ENCODE results near the gene PIK3R1. TPM values are rescaled to one million over a fixed set of nuclear protein-coding genes. Genes with fewer than 3 reads are reported as not detected.

PIK3R1 gene
- 12.6 TPM for polyA plus RNA-seq (2013, experiment 1 of 2)
- 13.0 TPM for polyA plus RNA-seq (2013, experiment 2 of 2)

DNA sequence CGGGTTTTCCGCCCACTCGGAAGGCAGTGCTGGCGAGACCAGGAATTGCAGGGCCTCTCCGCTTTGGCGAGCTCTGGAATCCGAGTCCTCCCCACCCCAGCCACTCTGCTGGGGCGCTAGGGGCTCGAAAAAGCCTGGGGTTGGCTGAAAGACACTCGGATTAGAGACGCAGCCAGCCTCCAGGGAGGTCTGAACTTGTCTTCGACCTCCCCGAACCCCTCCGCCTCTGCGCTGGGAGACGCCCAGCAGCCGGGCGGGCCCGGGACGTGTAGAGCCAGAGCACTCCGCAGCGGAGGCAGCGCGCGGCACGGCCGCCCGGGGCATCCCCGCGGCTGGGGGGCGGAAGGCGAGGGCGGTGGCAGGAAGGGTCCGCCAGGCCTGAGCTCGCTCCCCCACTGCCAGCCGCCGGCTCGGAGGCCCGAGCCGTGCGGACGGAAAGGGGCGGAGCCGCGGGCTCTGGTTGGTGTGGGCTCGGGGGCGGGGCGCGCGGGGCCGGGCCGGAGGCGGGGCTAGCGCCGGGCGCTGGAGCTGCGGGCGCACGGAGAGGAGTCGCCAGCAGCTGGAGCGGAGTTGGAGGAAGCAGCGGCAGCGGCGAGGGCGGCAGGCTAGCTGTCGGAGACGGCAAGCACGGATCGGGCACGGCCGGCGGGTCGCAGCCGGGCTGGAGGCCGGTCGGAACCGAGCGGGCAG is at the start of gene PIK3R1:
Gene PIK3R1 (plus strand): TSS at position 549 of the 690 bp plus-strand sequence. CDS start 10,920 bp downstream, outside the sequence.
- H3K4me1 ChIP-seq (ENCODE audit: control insufficient read depth, insufficient read depth, low read length, poor library complexity, severe bottlenecking), result peaks cover 5% of the 10 kb centered on the region
- H3K36me3 ChIP-seq (ENCODE audit: control insufficient read depth, insufficient read depth, low read length), result peaks cover 2% of the 10 kb centered on the region
- H3K27ac ChIP-seq (ENCODE audit: low read depth, low read length, severe bottlenecking), result peak within 1 kb of the TSS; percentile 94
- H3K4me3 ChIP-seq (ENCODE audit: extremely low read depth, insufficient read depth, low read length, poor library complexity, severe bottlenecking), result peak within 1 kb of the TSS; percentile 84
- peaks cover 16% of the 10 kb centered on the region for H3K9me3 ChIP-seq (ENCODE audit: control insufficient read depth, low read length)
- 0 to 1% methylated on average over 57 to 65 of the region's 78 CpGs for WGBS, 2 experiments (ENCODE audit: insufficient coverage in 2 of 2)

DNA sequence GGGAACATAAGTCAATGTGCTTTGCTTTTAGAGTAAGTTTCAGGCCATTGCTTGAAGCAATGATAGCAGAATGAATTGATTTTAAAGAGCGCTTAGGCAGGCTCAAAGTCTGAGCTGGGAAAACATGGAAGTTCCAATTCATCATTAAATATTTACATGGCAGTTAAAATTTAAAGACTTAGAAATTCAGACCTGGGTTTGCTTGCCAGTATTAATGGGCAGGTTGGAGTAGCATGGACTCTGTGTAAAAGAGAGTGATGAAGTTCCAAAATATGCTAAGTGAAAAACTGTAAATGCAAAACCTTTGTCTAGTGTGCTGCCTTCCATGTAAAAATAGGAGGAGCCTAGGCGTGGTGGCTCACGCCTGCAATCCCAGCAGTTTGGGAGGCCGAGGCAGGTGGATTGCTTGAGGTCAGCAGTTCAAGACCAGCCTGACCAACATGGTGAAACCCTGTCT is 48.3 kb upstream of the PIK3R1 start:
- 88 to 91% methylated on average over 3 of the region's 4 CpGs for WGBS, 2 experiments (ENCODE audit: insufficient coverage in 2 of 2)
- Histone ChIP-seq H3K36me3 (ENCODE audit: control insufficient read depth, insufficient read depth, low read length) (no peaks in the 10 kb centered on the region), H3K9me3 (ENCODE audit: control insufficient read depth, low read length) (no peaks in the 10 kb centered on the region), H3K4me3 (ENCODE audit: extremely low read depth, insufficient read depth, low read length, poor library complexity, severe bottlenecking) (no peak overlapping the region), H3K27ac (ENCODE audit: low read depth, low read length, severe bottlenecking) (no peak overlapping the region), H3K4me1 (ENCODE audit: control insufficient read depth, insufficient read depth, low read length, poor library complexity, severe bottlenecking) (no peaks in the 10 kb centered on the region)

DNA sequence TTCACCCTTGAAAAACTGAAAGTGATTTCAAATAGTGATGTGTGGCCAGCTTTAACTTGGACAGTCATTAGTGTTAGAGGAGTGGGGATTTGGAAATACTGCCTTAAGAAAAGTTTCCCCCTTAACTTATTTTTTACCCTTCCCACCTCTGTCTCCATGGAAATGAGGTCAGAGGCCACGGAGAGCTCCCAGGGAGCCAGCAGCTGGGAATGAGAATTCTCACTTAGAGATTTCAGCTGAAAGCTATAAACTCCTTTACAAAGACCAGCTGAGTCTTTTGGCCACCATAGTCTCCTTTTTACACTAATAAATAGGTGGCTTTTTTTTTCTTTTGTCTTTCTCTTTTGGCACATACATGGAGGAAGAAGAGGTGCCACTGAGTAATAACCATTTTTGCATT is 45.7 kb upstream of the PIK3R1 start:
- Histone ChIP-seq H3K9me3 (ENCODE audit: control insufficient read depth, low read length) (no peaks in the 10 kb centered on the region), H3K4me3 (ENCODE audit: extremely low read depth, insufficient read depth, low read length, poor library complexity, severe bottlenecking) (no peak overlapping the region), H3K27ac (ENCODE audit: low read depth, low read length, severe bottlenecking) (no peak overlapping the region), H3K4me1 (ENCODE audit: control insufficient read depth, insufficient read depth, low read length, poor library complexity, severe bottlenecking) (no peaks in the 10 kb centered on the region), H3K36me3 (ENCODE audit: control insufficient read depth, insufficient read depth, low read length) (no peaks in the 10 kb centered on the region)
- 20% methylated on average over 1 of the region's 1 CpG; no CpG with 5 or more reads in 1 of the 2 experiments for WGBS, 2 experiments (ENCODE audit: insufficient coverage in 2 of 2)

DNA sequence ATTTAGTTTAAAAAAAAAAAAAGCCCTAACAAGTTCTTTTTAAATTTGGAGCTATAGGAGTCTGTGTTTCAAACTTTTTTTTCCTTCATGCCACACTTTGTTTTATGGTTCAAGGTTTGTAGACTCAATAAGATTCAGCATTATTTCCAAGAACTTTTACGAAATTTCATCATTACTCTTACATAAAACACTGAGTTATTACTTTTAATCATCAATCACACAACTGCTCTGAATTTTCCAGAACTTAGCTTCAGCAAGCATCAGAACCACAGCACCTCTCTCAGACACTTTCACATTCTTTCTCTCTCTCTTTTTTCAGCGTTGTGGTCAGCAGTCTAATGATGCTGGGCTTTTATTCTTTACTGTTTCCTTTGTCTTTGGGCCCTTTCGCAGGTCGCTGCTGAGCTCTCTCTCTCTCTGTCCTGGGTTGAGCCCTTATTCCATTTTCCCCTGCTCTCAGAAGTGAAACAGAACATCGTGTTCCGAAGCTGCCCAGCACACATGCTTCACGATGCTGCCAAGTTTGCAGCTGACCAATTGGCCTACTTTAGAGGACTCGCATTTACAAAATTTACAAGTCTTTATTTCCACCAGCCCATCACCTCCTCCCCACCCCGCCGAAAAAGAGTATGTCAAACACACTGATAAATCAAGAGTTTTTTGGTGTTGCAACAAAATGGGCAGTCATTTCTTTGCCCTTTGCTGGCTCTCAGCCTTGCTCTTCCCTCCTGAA is 44.6 kb upstream of the PIK3R1 start:
- H3K4me3 ChIP-seq (ENCODE audit: extremely low read depth, insufficient read depth, low read length, poor library complexity, severe bottlenecking), result no peak overlapping the region
- H3K27ac ChIP-seq (ENCODE audit: low read depth, low read length, severe bottlenecking), result no peak overlapping the region
- no peaks in the 10 kb centered on the region for H3K9me3 ChIP-seq (ENCODE audit: control insufficient read depth, low read length)
- H3K36me3 ChIP-seq (ENCODE audit: control insufficient read depth, insufficient read depth, low read length), result no peaks in the 10 kb centered on the region
- WGBS, 2 experiments (ENCODE audit: insufficient coverage in 2 of 2), result 34 to 49% methylated on average over 7 to 8 of the region's 10 CpGs
- H3K4me1 ChIP-seq (ENCODE audit: control insufficient read depth, insufficient read depth, low read length, poor library complexity, severe bottlenecking), result no peaks in the 10 kb centered on the region

DNA sequence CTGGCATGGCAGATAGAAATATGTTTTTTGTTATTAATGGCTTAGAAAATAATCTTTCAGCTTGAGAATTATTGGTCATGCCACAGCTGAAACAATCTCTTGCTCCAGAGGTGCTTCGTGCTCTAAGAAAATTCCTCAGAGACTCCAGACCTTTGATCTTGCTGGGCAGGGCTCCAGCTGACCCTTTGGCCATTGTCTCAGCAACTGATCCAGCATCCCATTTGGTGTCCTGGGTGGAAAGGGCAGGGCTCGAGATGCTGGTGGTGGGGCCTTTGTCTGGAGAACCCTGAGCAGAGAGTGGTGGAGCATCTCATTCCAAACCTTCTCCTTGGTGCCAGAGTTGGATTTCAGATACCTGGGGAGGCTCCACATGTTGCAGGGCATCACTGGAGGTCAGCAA is 43.2 kb upstream of the PIK3R1 start:
- 69 to 76% methylated on average over 2 of the region's 2 CpGs for WGBS, 2 experiments (ENCODE audit: insufficient coverage in 2 of 2)
- Histone ChIP-seq H3K4me3 (ENCODE audit: extremely low read depth, insufficient read depth, low read length, poor library complexity, severe bottlenecking) (no peak overlapping the region), H3K36me3 (ENCODE audit: control insufficient read depth, insufficient read depth, low read length) (no peaks in the 10 kb centered on the region), H3K27ac (ENCODE audit: low read depth, low read length, severe bottlenecking) (no peak overlapping the region), H3K4me1 (ENCODE audit: control insufficient read depth, insufficient read depth, low read length, poor library complexity, severe bottlenecking) (no peaks in the 10 kb centered on the region), H3K9me3 (ENCODE audit: control insufficient read depth, low read length) (no peaks in the 10 kb centered on the region)

DNA sequence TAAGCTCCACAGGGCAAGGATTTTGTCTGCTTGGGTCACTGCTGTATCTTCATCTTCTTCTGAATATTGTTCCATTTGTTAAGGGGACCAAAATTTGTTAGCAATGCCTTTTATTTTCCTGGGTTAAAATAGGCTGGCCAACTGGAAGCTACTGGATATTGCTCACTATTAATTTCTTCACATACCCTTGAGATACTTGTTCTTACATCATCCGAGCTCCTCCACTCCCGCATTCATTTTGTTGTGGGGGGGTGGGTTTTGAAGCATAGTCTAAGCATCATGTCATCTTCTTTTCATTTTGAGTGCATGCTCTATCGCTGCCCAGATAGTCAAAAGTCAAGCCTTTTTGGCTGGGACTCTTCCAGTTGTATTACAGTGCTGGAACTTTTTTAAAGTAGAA is 42.5 kb upstream of the PIK3R1 start:
- Histone ChIP-seq H3K36me3 (ENCODE audit: control insufficient read depth, insufficient read depth, low read length) (no peaks in the 10 kb centered on the region), H3K27ac (ENCODE audit: low read depth, low read length, severe bottlenecking) (no peak overlapping the region), H3K4me3 (ENCODE audit: extremely low read depth, insufficient read depth, low read length, poor library complexity, severe bottlenecking) (no peak overlapping the region), H3K9me3 (ENCODE audit: control insufficient read depth, low read length) (no peaks in the 10 kb centered on the region), H3K4me1 (ENCODE audit: control insufficient read depth, insufficient read depth, low read length, poor library complexity, severe bottlenecking) (no peaks in the 10 kb centered on the region)
- 100% methylated on average over 1 of the region's 3 CpGs; no CpG with 5 or more reads in 1 of the 2 experiments for WGBS, 2 experiments (ENCODE audit: insufficient coverage in 2 of 2)

DNA sequence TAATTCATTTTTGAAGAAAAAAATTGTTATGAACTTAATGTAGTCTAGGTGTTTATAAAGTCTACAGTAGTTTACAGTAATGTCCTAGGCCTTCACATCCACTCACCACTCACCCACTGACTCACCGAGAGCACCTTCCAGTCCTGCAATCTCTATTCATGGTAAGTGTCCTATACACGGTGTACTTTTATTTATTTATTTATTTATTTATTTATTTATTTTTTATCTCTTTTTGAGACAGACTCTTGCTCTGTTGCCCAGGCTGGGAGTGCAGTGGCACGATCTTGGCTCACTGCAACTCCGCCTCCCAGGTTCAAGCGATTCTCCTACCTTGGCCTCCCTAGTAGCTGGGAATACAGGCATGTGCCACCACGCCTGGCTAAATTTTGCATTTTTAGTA is 39.3 kb upstream of the PIK3R1 start:
- peaks cover 3% of the 10 kb centered on the region for H3K4me1 ChIP-seq (ENCODE audit: control insufficient read depth, insufficient read depth, low read length, poor library complexity, severe bottlenecking)
- 83 to 98% methylated on average over 4 of the region's 6 CpGs for WGBS, 2 experiments (ENCODE audit: insufficient coverage in 2 of 2)
- H3K27ac ChIP-seq (ENCODE audit: low read depth, low read length, severe bottlenecking), result no peak overlapping the region
- H3K9me3 ChIP-seq (ENCODE audit: control insufficient read depth, low read length), result no peaks in the 10 kb centered on the region
- H3K4me3 ChIP-seq (ENCODE audit: extremely low read depth, insufficient read depth, low read length, poor library complexity, severe bottlenecking), result no peak overlapping the region
- H3K36me3 ChIP-seq (ENCODE audit: control insufficient read depth, insufficient read depth, low read length), result no peaks in the 10 kb centered on the region

DNA sequence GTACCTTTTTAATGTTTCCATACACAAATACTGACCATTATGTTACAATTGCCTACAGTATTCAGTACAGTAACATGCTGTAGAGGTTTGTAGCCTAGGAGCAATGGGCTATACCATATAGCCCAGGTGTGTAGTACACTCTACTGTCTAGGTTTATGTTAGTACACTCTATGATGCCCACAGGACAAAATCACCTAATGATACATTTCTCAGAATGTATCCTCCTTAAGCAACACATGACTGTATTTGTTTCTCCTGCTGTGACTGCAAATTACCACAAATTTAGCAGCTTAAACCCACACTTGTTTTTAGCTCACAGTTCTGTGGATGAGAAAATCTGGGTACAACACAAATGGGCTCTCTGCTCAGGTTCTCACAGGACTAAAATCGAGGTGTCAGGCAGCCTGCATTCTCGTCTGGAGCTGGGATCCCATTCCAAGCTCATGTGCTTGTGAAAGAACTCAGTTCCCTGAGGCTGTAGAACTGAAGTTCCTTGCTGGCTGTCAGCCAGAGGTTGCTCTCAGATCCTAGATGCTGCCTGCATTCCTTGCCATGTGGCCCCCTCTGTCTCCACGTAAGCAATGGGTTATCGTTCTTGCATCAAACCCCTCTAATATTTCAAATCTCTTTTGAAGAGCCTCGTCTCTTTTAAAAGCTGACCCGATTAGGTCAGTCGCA is 38.6 kb upstream of the PIK3R1 start:
- no peaks in the 10 kb centered on the region for H3K36me3 ChIP-seq (ENCODE audit: control insufficient read depth, insufficient read depth, low read length)
- no peaks in the 10 kb centered on the region for H3K9me3 ChIP-seq (ENCODE audit: control insufficient read depth, low read length)
- 90 to 94% methylated on average over 5 to 6 of the region's 7 CpGs for WGBS, 2 experiments (ENCODE audit: insufficient coverage in 2 of 2)
- no peak overlapping the region for H3K27ac ChIP-seq (ENCODE audit: low read depth, low read length, severe bottlenecking)
- H3K4me3 ChIP-seq (ENCODE audit: extremely low read depth, insufficient read depth, low read length, poor library complexity, severe bottlenecking), result no peak overlapping the region
- H3K4me1 ChIP-seq (ENCODE audit: control insufficient read depth, insufficient read depth, low read length, poor library complexity, severe bottlenecking), result peaks cover 3% of the 10 kb centered on the region

DNA sequence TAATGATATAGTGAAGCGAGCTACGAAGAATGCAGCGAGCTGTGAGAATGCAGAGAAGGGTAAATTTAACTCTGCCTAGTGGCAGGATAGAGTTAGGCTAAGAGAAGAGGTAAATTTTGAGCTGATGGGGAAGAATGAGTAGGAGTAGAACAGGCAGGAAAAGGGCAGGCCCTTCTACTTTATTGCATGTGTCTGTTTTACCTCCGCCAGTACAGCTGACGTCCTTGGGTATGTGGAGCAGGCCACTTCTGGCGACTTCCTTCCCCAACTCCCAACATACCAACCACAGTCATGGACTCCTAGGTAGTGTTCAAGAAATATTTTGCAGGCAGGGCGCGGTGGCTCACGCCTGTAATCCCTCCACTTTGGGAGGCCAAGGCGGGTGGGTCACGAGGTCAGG is 37.9 kb upstream of the PIK3R1 start:
- H3K36me3 ChIP-seq (ENCODE audit: control insufficient read depth, insufficient read depth, low read length), result no peaks in the 10 kb centered on the region
- 97 to 99% methylated on average over 3 to 7 of the region's 11 CpGs for WGBS, 2 experiments (ENCODE audit: insufficient coverage in 2 of 2)
- H3K4me3 ChIP-seq (ENCODE audit: extremely low read depth, insufficient read depth, low read length, poor library complexity, severe bottlenecking), result no peak overlapping the region
- H3K9me3 ChIP-seq (ENCODE audit: control insufficient read depth, low read length), result no peaks in the 10 kb centered on the region
- no peak overlapping the region for H3K27ac ChIP-seq (ENCODE audit: low read depth, low read length, severe bottlenecking)
- peaks cover 3% of the 10 kb centered on the region for H3K4me1 ChIP-seq (ENCODE audit: control insufficient read depth, insufficient read depth, low read length, poor library complexity, severe bottlenecking)

DNA sequence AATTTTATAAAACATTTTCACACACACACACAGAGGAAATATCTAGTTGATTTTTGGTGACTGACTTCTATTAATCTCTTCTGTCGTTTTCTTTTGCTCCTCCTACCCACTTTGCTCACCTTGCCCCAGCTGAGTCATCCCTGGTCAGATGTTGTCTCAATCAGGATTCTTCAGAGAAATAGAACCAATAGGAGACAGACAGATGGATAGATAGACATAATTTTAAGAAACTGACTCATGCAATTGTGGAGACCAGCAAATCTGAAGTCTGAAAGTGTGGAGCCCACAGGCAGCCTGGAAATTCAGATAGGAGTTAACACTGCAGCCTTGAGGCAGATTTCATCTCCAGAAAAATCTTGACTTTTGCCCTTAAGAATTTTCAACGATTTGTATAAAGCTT is 37.0 kb upstream of the PIK3R1 start:
- no peaks in the 10 kb centered on the region for H3K9me3 ChIP-seq (ENCODE audit: control insufficient read depth, low read length)
- WGBS, 2 experiments (ENCODE audit: insufficient coverage in 2 of 2), result 88 to 100% methylated on average over 1 of the region's 2 CpGs
- H3K4me3 ChIP-seq (ENCODE audit: extremely low read depth, insufficient read depth, low read length, poor library complexity, severe bottlenecking), result no peak overlapping the region
- H3K36me3 ChIP-seq (ENCODE audit: control insufficient read depth, insufficient read depth, low read length), result no peaks in the 10 kb centered on the region
- H3K27ac ChIP-seq (ENCODE audit: low read depth, low read length, severe bottlenecking), result no peak overlapping the region
- peaks cover 3% of the 10 kb centered on the region for H3K4me1 ChIP-seq (ENCODE audit: control insufficient read depth, insufficient read depth, low read length, poor library complexity, severe bottlenecking)

Data from mesodermal cell (in vitro differentiated cells).